NCI-H146 treated with DMSO at 0.1 percent for 48 hours (cell line): ENCODE measurements around the gene ZNF558.

Experiments
- DNase-seq: peaks from one replicate; lab custom pipeline; 2025; ENCODE audit not compliant: unreplicated experiment; lab: John Stamatoyannopoulos, UW

The ZNF558 gene

DNA sequence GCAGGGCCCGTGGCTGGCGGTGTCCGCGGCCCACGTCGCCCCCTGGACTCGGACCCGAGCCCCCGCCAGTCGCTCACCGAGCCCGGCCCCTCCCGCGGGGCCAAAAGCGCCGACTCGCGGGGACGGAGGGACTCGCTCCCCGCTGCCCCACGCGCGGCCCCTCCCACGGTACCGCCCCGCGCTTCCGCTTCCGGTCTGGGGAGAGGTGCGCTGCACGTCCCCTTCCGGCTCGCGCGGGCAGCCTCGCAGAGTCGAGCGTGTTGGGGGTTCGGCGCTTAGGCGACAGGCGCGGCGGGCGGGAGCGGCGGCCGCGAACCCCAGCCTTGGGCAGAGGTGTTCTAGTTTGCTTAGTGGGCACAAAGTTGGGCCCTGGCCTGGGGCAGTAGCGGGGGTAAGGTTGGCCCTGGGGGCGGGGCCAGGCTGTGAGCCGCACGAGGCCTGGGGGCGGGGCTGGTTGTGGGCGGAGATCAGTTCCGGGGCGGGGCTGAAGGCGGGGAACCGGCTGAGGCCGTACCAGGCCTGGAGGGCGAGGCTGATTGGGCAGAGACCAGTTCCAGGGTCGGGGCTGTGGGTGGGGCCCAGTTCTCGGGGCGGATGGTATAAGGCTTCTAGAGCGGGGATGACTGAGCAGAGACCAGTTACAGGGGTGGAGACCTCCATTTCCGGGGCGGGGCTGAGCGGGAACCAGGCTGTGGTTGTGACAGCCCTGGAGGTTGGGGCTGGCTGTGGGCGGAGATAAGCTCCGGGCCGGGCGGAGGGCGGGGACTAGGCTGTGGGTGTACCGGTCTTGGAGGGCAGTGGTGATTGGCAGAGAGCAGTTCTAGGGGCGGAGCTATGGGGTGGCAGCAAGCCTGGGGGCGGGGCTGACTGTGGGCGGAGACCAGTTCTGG, at the start of gene ZNF558, which contains the start of gene MBD3L1:
TSS of gene ZNF558 (minus strand) at position 173 of the 890 bp plus-strand sequence. CDS start 9,645 bp downstream, outside the sequence.
TSS of gene MBD3L1 (plus strand) at position 246 of the 890 bp plus-strand sequence. CDS start 10,302 bp downstream, outside the sequence.
- DNase-seq = peak; percentile 80

DNA sequence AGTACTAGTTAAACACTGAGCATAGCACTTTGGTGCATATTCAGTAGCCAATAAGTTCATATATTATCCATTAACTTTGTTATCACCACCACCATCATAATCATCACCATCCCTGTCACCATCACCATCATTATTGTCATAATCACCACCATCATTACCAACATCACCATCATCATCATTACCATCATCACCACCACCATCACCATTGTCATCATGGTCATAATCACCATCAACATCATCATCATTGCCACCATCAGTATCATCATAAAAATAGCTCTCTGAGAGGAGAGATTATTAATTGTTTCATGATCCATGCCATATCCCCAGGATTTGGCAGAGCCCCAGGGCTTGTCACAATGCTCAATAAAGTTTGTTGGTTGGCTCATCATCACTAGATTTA, 49.4 kb upstream of the ZNF558 start:
- DNase-seq = no peak

DNA sequence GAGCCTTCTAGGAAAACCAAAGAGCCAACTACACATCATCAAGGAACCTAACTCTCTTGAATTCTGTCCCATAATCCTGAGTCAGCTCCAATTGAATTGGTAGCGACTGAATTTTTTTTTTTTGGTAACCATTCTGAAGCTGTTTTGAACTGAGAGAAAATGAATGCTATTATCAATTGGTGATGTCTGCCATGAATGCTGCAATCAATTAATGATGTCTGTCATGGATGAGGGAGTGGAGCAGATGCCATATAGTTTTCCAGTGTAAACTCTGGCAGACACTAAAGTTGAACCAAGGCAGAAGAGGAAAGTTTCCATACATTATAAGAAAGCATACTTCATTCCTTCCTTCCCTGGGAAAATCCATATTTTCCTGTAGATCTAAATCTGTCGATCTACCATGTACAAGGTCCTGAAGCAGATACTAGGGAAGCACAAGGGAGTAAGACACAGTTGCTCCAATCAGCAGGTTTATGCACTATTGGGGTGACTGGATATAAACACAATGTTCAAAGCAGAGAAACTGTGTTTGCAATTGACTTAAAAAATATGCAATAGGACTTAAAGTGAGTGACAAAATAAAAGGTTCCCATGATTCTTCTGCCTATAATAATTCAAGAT, 48.9 kb upstream of the ZNF558 start:
- DNase-seq = no peak

DNA sequence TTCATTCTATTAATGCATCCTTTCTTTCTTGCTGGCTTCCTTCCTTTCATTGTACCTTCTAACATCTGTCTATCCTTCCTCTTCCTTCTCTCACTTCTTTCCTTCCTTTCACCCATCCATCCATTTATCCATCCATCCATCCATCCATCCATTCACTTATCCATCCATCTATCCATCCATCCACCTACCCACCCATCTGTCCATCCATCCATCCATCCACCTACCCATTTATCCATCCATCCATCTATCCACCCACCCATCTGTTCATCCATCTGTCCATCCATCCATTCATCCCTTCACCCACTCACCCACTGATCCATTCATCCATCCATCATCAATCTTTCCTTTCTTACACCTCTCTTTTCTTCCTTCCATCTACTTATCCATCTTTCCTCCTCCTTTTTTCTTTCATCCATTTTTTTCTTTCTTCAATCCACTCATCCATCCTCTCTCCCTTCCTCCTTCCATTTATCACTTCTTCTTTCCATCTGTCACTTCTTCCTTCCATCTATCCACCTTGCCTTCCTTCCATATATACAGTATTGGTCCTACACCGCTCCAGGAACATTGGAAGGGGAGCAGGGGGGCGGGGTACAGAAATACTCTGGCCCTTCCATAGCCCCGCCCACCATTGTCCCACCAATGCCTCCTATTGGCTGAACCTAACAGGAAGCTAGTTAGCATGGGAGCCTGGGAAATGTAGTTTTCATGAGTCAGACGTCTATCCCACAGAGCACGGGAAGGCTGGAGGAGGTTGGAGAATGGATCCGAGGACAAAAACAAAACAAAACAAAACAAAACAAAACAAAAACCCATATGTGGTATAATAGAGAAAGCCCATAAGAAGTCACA, 46.0 kb upstream of the ZNF558 start:
- DNase-seq = no peak

- DNase-seq = no peak
Observed at GRCh38 chr19:8866344-8866743, 34.2 kb upstream of the ZNF558 start.

DNA sequence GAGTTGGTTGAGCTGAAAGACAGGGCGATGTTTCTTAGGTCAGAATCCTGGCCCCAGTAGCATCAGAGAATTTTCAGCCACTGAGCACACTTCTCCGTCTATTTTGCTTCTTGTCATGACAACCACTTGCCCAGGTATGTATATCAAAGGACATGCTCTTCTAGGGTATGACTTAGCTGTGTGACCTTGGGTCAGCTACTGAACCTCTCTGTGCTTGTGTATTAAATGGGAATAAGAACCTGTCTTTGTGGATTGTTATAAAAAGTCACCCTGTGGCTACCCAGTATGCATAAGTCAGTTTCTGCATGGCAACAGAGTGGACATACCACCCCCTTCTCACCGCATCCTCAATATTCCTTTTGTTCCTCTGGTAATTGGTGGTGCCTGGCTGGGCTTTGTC, 26.2 kb upstream of the ZNF558 start:
- no peak for DNase-seq

DNA sequence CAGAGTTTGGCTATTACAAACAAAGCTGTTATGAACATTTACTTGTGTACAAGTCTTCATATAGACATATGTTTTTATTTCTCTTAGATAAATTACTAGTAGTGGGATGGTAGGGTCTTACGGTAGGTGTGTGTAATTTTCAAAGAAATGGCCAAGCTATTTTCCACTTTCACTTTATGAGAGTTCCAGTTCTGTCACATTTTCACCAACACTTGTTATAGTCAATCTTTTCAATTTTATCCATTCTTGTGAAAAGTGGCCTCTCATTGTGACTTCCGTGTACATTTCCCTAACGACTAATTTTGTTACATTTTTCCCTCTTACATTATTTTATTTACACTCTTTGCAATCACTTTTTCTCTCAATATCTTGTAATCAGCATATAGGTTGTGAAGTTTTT, 18.4 kb upstream of the ZNF558 start:
- DNase-seq = no peak

- no peak for DNase-seq
Observed at GRCh38 chr19:8849232-8849631, 17.1 kb upstream of the ZNF558 start.

- no peak for DNase-seq
Observed at GRCh38 chr19:8846819-8847218, 14.7 kb upstream of the ZNF558 start.

GRCh38 chr19:8840708-8841107, 8.6 kb upstream of the ZNF558 start:
- DNase-seq = no peak

DNA sequence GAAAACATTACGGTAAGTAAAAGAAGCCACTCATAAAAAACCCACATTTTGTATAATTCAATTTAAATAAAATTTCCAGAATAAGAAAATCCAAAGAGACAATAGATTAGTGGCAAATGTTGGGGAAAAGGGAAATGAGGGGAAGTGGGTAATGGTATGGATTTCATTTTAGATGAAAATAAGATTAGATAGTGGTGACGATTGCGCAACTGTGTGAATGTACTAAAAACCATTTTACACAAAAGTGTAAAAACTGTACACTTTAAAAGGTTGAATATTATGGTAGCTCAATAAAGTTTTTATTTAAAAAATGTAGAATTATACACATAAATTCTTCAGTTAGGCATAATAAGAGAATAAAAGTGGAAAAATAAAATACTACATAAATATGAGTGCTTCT, 3.8 kb upstream of the ZNF558 start:
- no peak for DNase-seq

DNA sequence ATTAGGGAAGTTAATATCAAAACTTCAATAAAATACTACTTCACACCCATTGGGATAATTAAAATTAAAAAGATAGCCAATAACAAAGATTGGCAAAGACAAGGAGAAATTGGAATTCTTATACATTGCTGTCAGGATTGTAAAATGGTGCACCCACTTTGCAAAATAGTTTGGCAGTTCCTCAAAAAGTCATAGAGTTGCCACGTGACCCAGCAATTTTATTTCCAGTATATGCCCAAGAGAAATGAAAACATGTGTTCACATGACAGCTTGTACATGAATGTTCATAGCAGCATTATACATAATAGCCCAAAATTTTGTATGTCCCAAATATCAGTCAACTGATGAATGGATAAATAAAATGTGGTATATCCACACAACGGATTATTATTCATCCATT, 3.3 kb upstream of the ZNF558 start:
- DNase-seq = no peak

DNA sequence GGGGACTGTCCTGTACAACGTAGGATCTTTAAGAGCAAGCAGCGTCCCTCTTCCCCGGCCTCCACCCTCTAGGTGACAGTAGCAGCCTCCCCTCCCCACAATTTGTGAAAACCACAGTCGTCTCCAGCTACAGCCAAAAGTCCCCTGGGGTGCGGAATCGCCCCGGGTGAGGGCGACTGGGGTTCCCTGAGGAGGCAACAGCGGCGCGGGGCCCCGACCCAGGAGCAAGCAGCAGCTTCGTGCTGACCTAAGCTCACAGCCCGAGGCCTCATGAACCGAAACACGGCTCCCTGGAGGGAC, 322 bp downstream of the ZNF558 start:
- no peak for DNase-seq

GRCh38 chr19:8831373-8831772, 731 bp downstream of the ZNF558 start:
- no peak for DNase-seq

- no peak for DNase-seq
Observed at GRCh38 chr19:8827277-8827676, 4.8 kb downstream of the ZNF558 start.

DNA sequence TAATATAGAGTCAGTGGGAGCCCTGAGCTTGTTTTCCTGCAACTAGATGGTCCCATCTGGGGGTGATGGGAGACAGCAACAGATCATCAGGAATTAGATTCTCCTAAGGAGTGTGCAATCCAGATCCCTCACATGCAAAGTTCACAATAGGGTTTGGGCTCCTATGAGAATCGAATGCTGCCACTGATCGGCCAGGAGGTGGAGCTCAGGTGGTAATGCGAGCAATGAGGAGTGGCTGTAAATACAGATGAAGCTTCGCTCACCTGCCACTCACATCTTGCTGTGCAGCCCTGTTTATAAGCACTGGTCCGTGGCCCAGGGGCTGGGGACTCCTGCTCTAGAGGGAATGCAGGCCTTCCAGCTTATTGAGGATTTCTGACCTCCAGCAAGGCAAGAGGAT, 5.7 kb downstream of the ZNF558 start:
- DNase-seq = no peak

- DNase-seq = no peak
Observed at GRCh38 chr19:8821748-8822241, 10.3 kb downstream of the ZNF558 start.

GRCh38 chr19:8820234-8820633, 11.9 kb downstream of the ZNF558 start:
- no peak for DNase-seq

- DNase-seq = no peak
Observed at GRCh38 chr19:8815780-8816179, 16.3 kb downstream of the ZNF558 start.

- DNase-seq = no peak
Observed at GRCh38 chr19:8814176-8814575, 17.9 kb downstream of the ZNF558 start.
